ENCODE results near the gene FOXRED2.
A peak's percentile ranks its signal among the peaks of the same experiment; 100 is the strongest.
"Not testable (repeated sequence)": the region's sequence is repeated elsewhere in the genome, so short reads cannot be mapped to it uniquely, and the experiment has no call there.

FOXRED2 gene

DNA sequence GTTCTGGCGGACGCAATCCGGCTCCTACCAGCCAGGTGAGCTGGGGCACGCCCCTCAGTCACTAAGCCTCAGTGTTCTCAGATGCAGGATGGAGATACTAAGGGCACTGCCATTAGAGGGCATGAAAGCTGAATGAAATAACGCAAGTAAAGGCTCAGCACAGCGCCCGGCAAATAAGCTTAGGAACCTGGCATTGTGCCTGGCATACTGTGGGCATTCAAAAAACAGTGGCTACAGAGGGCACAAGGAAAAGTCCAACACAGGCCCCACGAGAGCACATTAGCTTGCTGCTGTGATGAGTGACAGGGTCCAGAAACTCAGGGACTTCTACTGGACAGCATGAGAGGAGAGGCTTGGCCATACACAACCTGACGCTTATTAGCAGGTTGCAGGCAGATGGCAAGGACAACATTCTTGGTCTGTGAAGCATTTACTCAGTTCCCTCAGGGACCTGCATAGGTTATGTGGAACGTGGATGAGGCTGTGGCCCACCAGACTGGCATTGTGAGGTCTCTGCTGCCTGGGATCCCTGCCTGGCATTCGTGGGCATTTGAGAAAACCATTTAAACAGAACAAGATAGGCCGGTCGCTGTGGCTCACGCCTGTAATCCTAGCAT, 37.6 kb downstream of the FOXRED2 start:
- no peak for DNase-seq

DNA sequence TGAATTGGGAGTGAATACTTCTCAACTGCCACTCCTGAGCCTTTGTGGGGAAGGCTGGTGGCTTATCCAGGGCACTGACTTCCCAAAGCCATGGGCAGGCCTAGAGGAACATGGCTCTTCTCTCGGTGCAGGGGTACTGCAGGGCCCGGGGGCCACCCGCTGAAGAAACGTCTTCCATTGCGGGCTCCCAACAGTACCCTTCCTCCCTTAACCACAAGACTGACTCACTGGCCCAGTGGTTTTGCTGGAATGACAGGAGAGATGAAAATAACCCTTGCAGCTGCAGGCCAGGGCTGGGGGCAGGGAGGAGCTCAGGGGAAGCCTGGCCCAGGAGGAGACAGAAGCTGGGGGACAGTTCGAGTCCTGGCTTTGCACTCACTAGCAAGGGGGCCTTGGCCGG, 38.9 kb downstream of the FOXRED2 start:
- DNase-seq = peak; percentile 92

DNA sequence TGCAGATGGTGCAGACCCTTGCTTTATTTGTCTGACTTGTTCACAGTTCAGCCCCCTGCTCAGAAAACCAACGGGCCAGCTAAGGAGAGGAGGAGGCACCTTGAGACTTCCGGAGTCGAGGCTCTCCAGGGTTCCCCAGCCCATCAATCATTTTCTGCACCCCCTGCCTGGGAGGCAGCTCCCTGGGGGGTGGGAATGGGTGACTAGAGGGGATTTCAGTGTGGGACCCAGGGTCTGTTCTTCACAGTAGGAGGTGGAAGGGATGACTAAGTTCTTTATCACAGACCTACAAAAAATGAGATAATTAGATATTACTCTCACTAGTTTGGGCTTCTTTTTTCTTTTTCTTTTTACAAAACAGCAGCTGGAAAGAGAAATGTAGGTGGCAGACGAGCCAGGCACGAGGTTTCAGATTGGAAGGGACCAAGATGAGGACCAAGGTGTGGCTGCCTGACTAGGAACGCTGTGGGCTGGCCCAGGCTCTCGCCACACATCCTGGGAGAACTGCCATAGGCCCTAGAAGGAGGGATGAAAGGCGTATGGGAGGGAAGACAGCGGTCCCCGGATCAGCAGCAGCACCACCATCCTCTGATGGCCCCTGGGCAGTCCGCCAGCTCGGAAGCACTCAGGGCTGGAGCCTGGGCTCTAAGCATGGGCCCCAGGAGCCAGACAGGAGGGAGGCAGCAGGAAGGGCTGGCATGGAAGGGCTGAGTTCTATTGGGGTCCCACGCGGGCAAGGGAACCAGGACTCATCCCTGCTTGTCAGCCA, 39.6 kb downstream of the FOXRED2 start:
- DNase-seq = peak; percentile 63

DNA sequence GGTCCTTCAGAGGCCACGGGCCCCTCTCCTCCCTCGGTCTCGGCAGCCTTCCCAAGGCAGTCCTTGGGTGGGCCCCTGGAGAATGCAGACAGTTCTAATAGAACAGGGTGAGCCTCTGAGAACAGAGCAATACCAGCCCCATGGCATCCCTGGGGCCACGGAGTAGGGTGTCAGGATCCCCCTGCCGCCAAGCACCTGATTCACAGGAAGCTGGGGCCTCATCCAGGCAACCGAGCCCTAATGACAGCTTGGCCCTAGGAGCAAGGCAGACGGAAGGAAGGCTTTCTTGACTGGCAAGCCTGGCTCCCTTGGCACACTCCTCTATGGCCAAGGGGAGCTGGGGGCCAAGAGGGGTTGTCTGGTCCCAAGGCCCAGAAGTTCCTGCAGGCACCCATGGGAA, 40.6 kb downstream of the FOXRED2 start:
- DNase-seq = no peak

DNA sequence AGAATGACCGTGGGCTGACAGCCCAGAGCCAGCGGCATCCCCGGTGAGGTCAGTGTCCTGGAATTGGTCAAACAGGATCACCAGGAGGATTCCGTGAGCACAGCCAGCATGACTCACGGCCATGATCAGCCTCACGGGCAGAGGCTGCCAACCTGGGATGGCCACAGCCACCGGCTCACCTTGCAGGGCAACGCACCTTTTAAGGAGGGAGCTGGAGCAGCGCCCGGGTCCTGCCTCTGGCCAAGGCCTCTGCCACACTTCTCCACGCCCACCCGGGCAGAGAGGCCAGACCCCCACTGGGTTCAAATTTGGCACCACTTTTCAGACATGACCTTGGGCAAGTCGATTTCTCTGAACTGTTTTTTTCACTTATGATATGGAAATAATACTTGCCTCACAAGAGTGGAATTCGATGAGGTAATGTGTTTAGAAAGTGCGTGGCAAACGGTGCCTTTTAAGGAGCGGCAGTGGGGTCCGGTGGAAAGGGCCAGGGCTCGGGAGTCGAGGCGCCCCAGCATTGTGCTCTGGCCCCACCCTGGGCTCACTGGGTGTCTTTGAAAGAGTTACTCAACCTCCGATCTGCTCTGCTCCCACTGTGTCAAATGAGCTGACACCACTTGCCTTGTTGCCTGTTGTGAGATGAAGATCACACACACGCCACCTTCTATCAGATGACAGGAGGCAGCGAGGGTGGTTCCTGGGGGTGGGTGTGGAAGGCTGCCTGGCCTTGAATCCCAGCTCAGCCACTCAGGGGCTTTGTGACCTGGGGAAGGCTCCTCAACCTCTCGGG, 41.4 kb downstream of the FOXRED2 start:
- DNase-seq = peak; percentile 99

DNA sequence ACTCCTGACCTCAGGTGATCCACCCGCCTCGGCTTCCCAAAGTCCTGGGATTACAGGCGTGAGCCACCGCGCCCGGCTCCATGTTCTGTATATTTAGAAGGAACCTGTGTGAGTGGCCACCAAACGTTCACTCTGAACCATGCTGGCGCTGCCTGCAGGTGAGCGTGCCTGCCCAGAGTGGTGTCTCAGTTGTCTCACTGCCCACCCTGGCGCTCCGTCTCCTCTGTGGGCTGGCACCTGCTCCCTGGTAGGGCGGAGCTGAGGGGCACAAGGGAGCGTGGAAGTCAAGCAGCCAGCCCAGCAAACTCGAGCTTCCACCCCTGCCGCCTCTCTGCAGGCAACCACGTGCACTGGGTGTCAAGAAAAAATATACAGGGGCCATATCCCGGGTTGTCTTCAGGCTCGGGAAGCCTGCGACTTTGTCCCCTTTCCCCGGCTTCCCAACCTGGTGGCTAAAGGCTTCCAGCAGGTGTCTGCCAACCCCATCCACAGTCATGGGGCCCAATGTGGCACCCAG, 42.1 kb downstream of the FOXRED2 start:
- DNase-seq = no peak

DNA sequence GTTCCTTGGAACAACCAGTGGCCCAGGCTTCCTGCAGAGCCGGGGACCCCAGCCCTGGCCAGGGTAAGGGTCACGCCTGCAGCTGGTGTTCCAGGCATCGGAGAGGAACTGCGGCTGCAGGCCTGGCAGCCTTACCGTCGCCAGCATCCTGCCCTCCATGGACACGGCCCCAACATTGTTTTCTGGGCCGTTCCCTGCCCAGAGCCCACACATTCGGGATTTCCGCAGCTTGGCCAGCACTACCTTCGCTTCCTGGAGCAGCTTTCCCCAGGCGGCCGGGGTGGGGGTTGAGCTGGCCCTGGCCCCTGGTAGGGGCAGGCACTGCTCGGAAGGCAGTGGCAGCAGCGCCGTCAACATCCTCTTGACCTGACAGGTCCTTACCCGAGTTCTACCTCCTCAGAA, 43.1 kb downstream of the FOXRED2 start:
- no peak for DNase-seq

DNA sequence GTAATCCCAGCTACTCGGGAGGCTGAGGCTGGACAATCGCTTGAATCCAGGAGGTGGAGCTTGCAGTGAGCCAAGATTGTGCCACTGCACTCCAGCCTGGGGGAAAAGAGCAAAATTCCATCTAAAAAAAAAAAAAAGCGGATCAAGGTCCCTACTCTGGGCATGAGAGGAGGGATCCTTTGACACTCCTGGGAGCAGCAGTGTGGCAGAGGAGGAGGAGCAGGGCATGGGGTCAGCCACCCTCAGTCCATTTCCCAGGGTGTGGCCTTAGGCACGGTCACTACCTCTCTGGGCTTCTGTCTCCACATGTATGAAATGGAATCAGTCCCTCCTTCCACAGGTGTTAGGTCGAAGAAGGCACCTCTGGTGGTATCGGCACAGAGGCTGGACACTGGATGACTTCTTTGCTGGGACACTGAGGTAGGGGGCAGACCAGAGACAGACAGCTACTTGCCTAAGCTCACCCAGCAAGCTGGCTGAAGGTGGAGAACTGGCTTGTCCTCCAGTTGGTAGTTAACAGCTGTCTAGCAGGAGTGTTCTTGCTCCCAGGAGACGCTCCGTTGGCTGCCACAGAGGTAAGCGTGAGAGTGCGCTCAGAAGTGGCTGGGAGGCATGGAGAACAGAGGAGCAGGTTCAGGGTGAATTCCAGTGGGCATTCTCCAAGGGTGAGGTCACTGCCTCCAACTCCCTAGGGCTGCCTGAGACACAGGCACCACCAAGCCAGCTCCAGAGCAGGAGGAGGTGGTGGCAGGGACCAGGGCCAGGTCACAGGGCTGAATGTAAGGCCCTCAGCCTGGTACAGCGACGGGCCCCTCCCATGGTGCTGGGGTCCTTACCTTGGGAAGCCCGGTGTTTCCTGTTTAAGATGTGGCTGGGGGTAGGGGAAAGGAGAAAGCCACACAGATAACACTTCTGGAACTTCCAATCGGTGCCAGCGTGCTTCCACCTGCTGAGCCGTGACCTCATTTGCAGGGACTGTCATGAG, 44.9 kb downstream of the FOXRED2 start:
- DNase-seq = peak; percentile 99

DNA sequence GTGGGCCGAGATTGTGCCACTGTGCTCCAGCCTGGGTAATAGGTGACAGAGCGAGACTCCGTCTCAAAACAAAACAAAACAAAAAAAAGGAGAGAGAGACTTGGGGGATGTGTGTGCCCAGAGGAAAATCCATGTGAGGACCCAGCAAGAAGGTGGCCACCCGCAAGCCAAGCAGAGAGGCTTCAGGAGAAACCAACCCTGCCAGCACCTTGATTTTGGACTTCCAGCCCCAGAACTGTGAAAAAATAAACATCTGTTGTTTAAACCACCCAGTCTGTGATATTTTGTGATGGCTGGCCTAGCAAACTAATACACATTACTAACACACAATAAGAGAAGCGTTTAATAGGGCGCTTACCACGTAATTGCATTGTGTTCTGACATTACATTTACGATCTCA, 46.6 kb downstream of the FOXRED2 start:
- no peak for DNase-seq

DNA sequence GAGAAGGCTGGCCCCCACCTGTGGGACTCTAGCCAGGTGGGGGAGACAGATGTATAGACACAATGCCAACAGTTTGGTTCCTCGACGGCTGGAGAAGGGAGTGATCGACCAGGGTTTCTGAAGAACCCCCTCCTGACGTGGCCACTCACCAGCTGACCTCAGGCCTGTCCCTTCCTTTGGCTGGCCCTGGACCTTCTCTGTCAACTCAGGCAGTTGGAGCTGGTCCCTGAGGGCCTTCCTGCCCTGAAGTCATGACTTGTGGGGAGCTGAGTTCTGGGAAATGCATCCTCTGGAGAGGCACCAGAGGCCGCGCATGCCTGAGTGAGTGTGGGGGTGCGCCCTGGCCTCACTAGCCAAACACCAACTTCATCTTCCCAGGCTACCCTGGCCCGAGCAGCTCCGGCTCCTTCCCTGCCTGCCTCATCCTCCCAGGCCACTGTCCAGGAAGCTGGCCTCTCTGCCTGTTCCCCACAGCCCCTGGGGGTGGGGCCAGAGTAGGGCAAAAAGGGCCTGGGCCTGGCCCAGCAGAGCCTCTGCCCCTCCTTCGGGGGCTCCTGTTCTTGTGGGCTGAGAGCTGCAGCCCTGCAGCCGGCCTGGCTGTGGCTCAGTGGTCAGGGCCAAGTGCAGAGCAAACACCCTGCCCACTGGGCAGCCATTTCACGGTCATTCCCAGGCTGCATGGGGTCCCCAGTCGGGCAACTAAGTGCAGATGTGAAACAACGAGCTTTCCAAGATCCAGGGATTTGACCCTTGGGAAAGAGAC, 49.0 kb downstream of the FOXRED2 start:
- DNase-seq = no peak

DNA sequence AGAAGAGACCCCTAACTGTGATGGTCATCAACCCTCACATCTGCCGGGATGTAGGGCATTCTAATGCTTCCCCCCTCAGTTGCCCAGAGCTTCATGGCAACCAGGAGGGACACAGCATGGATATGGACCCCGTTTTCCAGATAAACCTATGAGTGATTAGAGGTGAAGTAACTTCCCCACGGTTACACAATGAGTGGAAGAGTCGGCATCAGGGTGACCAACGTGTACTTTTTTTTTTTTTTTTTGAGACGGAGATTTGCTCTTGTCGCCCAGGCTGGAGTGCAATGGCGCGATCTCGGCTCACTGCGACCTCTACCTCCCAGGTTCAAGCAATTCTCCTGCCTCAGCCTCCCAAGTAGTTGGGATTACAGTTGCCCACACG, 50.4 kb downstream of the FOXRED2 start:
- DNase-seq = no peak

DNA sequence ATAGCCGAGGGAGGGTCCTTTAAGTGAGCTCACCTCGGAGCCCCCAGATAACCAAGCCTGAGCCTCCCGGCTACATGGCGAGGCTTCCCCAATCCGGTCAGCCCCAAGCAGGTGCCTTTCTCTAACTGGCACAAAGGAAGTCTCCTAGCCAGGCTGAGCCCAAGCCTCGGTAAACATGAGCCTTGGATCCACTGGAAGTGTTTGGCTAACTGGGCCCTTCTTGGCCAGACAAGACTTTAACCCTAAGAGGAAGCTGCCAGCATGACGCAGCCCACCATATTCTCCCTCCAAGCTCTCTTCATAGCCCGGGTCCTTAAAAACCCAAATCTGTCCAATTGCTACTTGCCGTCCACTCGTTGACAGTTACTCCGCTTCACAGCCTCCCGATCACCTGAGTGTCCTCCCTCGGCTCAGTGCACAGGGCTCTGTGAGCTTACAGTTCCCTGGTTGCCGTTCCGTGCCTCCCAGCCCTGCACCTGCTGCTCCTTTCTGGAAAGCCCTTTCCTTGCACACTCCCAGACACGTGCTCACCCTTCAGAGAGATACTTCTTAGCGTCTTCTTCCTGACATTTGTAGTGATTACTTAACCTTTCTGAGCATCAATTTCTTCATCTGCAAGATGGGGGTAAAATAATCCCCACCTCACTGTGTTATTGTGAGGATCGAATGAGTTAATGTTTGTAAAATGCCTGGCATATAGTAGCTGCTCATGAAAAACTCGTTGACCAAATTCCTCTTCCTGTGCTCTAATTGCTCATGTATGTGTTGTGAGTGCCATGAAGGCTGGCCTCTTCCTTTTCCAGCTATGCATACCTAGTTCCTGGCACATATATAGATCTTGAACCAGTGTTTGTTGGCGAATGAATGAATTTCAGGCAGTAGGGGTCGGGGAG, 51.0 kb downstream of the FOXRED2 start:
- DNase-seq = no peak

DNA sequence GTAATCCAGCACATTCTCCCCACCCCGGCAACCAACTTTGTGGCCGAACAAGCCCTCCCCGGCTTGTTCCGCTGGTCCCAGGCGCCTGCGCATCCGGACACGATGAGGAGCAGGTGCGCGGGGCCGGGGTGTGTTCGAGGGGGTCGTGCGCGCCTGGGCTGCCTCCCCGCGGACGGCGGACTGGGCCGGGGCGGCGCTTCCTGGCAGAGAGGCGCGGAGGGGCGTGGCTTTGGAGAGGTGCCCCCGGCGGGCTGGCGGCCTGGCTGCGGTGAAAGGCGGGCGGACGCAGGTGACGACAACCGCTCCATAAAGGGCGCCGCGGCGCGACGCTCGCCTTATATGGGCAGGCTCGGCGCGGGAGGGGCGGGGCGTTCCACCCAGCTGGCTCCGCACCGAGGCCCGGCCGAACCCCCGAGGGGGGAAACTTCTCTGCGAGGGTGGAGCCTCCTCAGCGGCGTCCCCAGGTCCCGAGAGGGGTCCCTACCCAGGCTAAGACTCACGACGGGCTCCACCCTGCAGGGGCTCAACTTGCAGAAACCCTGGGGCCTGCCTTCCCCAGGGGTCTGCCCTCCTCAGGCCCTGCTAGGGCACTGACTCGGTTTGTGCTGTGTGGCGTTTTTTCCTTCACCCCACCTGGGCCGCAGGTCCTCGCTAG, 51.8 kb downstream of the FOXRED2 start:
- DNase-seq = peak; percentile 72

DNA sequence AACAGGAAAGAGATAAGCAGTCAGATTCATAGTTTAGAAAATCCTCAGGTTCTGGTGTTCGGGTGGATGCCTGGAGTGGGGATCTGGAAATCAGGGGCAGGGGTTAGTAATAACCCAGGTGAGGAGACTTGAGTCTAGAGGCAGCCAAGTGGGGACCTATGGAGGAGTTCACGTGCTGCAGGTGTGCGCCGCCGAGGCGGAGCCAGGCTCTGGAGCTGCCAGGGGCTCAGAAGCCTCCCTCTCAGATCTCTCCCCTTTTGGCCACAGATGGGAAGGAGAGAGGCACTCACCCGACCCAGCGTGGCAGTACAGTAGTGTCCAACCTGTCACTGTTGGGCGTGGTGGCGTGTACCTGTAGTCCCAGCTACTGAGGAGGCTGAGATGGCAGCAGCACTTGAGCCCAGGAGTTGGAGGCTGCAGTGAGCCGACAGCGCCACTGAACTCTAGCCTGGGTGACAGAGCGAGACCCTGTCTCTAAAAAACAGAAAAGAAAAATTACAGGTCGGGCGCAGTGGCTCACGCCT, 52.9 kb downstream of the FOXRED2 start:
- no peak for DNase-seq

DNA sequence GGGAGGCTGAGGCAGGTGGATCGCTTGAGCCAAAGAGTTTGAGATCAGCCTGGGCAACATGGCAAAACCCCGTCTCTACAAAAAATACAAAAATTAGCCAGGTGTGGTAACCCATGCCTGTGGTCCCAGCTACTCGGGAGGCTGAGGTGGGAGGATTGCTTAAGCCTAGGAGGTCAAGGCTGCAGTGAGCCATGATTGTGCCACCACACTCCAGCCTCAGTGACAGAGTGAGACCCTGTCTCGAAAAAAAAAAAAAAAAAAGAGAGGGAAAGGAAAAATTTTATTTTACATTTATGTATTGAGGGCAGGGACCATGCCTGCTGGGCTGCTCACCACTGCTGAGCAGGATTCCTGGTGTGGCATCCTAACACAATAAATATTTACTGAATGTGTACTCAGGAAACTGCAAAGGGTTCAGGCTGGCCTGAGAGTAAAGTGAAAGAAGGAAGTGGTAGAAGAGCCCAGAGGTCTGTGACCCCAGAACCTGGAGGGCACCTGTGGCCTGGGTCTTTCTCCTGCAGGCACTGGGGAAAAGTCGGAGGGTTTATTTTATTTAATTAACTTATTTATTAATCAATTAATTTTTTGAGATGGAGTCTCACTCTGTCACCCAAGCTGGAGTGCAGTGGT, 53.7 kb downstream of the FOXRED2 start:
- DNase-seq = not testable (repeated sequence)

DNA sequence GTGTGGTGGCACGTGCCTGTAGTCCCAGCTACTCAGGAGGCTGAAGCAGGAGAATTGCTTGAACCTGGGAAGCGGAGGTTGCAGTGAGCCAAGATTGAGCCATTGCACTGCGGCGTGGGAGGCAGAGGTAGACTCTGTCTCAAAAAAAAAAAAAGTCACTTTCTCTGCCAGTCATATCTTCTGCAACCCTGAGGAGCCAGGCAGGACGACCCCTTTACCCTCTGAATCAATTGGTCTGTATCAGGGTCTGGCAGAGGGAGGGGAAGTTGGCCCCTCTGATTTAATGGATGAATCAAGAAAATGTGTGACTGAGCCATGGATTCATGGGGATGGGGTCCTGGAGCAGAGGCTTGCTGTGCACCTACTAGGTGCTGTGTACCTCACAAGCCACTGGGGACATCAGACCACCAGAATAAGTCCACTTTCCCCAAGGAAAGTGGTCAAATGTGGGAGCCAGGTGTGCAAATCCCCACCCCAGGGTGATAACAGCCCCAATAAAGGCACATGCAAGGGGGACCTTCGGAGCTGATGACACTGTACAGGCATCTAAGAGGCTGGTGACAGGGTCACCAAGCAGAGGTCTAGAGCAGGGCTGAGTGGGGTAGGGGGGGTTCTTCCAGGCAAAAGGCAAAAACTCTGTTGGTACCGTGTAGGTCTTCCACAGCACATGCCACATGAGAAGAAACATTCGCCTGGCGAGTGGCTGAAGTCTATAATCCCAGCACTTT, 54.4 kb downstream of the FOXRED2 start:
- DNase-seq = no peak

DNA sequence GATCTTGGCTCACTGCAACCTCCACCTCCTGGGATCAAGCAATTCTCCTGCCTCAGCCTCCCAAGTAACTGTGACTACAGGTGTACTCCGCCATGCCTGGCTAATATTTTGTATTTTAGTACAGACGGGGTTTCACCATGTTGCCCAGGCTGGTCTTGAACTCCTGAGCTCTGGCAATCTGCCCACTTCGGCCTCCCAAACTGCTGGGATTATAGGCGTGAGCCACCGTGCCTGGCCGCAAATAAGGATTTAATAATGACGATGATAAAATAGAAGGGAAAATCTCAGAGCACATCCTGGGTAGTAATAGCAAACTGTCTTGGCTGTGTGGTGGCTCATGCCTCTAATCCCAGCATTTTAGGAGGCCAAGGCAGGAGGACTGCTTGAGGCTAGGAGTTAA, 55.9 kb downstream of the FOXRED2 start:
- DNase-seq = not testable (repeated sequence)

DNA sequence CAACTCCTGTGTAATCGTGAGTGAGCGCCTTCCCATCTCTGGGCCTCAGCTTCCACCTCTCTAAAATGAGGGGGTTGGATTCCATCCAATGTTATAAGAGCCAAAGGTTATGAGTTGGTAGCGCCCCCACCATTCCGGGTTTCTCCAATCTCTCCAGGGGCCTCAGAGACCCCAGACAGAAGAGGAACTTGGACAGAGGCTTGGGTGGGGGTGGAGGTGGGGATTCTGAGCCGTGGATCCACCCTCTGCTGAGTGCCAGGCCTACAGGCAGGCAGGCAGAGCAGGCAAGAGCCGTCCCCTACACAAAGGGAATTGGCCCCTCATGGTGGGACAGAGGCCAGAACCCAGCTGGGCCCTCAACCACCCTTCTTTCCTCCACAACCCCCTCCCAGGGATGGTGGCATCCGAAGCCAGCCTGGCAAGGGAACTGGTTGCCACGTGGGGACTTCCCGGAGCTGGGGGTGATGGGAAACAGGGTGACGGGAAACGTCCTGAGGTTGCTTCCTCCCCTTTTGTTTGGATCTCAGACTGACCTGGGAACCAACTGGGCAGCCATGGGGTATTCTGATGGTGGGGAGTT, 57.2 kb downstream of the FOXRED2 start:
- DNase-seq = no peak
